NCI-H187 (cell line): ENCODE data around the gene GAS7.

Experiments
- DNase-seq, 2 experiments: peaks; one replicate each; lab custom pipeline; 2025; lab: John Stamatoyannopoulos, UW

Gene GAS7

GRCh38 chr17:9912121-9913099 lies 286.0 kb downstream of the GAS7 start:
- no peak for DNase-seq

GRCh38 chr17:9911089-9911488 lies 287.3 kb downstream of the GAS7 start:
- no peak for DNase-seq

- no peak for DNase-seq
These were observed 289.8 kb downstream of the GAS7 start for GRCh38 chr17:9908649-9909042.

GRCh38 chr17:9907883-9908648 lies 290.3 kb downstream of the GAS7 start:
- no peak for DNase-seq

- DNase-seq, result no peak
These were observed 291.3 kb downstream of the GAS7 start for GRCh38 chr17:9907131-9907530.

GRCh38 chr17:9906616-9907015 lies 291.8 kb downstream of the GAS7 start:
- DNase-seq, result no peak

GRCh38 chr17:9905902-9906301 lies 292.5 kb downstream of the GAS7 start:
- DNase-seq, result no peak

GRCh38 chr17:9905078-9905415 lies 293.4 kb downstream of the GAS7 start, which contains the start of gene RCVRN:
Gene RCVRN (minus strand): TSS chr17:9905271. CDS start chr17:9905180, 91 bp downstream.
- DNase-seq, result no peak

GRCh38 chr17:9904277-9905077 lies 293.9 kb downstream of the GAS7 start:
- no peak for DNase-seq

GRCh38 chr17:9902120-9902519 lies 296.3 kb downstream of the GAS7 start:
- no peak for DNase-seq

- DNase-seq, result no peak
These were observed 297.6 kb downstream of the GAS7 start for GRCh38 chr17:9900784-9901183.

- DNase-seq, result no peak
These were observed 298.3 kb downstream of the GAS7 start for GRCh38 chr17:9900044-9900594.

- DNase-seq, result no peak
These were observed 298.9 kb downstream of the GAS7 start for GRCh38 chr17:9899280-9900043.

GRCh38 chr17:9898812-9899211 lies 299.6 kb downstream of the GAS7 start:
- DNase-seq, result no peak

GRCh38 chr17:9897372-9897968 lies 300.9 kb downstream of the GAS7 start:
- no peak for DNase-seq

GRCh38 chr17:9895923-9896322 lies 302.5 kb downstream of the GAS7 start:
- DNase-seq, result no peak

- DNase-seq, result no peak
These were observed 304.2 kb downstream of the GAS7 start for GRCh38 chr17:9894231-9894630.

GRCh38 chr17:9893411-9894012 lies 304.9 kb downstream of the GAS7 start:
- no peak for DNase-seq

- no peak for DNase-seq
These were observed 308.3 kb downstream of the GAS7 start for GRCh38 chr17:9890124-9890523.

GRCh38 chr17:9887508-9887907 lies 310.9 kb downstream of the GAS7 start:
- no peak for DNase-seq
